ENCODE measurements around the gene ERBB4.
A peak's percentile ranks its signal among the peaks of the same experiment; 100 is the strongest.
"Not testable (repeated sequence)": the region's sequence is repeated elsewhere in the genome, so short reads cannot be mapped to it uniquely, and the experiment has no call there.

ERBB4 gene

GRCh38 chr2:211673133-211673905, 865.3 kb downstream of the ERBB4 start:
- DNase-seq: no peak

DNA sequence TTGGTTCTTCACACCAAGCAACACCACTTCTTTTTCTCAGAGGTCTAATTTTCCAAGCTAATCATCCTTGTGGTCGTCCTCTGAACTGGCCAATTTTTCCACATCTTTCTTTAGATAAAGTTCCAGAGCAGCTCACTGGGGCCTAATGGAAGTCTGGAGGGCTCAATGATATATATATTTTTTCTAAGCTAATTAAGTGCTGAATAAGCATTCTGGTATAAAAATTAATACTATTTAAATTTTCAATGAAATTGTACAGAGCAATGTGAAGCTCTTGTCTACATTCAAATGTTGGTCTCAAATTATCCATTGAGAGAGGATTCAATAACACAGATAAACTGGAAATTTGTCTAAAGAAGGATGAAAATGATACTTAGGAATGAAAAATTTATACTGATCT, 866.6 kb downstream of the ERBB4 start:
- DNase-seq: no peak

GRCh38 chr2:211665299-211665698, 873.3 kb downstream of the ERBB4 start:
- DNase-seq: no peak

DNA sequence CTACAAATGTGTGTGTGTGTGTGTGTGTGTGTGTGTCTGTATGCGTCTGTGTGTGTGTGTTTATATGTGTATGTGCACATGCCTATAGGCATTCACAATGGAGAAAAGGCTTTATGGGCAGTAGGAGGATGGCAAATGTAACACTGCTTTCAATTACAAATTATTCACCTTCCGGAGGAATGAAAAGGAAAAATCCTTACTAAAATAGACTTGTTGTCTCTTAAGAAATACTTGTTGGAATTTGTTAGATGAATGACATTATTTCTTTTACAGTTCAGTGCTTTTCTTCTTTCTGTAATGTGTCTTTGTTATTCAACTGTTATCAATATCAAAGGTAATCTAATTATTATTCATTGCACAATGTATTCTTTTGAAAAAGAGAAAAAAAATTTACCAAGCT, 874.3 kb downstream of the ERBB4 start:
- DNase-seq: no peak

DNA sequence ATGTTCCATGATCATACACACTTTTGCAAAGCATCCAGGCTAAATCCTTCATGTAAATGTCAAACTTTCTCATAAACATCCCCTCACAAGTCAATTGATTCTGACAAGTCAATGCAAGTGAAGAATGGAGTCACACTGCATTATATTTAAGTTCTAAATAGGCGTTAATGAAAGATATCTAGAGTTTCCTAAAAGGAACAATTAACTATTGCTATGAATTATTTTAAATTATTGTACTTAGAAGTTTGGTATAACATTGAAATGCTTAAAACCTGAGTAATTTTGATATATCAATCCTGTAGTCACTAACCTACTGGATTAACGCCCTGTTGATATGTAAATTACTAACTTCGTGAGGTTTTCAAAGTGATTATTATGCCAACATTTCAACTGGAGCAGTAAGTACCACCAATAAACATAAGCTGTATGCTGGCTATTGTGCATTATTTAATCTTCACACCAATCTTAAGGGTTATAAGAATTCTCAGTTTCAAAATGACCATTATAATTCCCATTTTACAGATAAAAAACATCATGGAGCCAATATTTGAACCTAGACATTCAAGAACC, 884.3 kb downstream of the ERBB4 start:
- no peak for DNase-seq

GRCh38 chr2:211652327-211652726, 886.3 kb downstream of the ERBB4 start:
- DNase-seq: no peak

DNA sequence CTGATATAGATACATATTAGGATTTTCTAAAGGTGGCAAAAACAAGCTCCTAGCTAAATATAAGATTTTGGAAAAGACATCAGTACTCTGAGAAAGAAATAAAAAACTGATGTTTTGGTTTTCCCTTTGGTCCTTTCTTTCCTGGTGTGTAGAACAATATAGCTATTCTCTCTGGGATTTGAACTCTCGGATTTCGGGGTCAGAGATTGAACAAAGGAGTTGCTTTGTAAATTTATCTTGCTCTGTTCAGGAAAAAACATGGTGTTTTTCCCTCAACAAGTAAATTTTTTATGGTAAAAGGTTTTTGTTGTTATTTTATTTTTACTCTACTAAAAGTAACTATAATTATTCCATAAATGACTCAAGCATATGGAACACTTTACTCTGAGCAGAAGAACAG, 889.3 kb downstream of the ERBB4 start:
- no peak for DNase-seq

DNA sequence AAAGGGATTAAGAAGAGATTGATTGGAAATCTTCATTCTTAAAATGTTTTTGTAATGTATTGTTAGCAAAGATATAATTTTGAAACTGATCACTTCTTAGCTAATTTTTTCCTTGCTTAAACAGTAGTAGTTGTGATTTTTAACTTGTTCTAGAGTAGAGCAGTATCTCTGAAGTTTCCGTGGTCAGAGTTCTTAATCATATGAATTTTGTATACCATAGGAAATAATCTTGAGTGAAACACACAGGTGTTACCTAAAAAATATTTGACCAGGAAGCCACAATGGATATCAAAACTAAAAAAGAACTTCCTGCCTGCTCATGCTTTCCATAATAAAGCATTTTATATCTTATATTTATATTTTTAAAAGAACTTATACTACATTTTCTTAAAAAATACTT, 907.1 kb downstream of the ERBB4 start:
- DNase-seq: no peak

DNA sequence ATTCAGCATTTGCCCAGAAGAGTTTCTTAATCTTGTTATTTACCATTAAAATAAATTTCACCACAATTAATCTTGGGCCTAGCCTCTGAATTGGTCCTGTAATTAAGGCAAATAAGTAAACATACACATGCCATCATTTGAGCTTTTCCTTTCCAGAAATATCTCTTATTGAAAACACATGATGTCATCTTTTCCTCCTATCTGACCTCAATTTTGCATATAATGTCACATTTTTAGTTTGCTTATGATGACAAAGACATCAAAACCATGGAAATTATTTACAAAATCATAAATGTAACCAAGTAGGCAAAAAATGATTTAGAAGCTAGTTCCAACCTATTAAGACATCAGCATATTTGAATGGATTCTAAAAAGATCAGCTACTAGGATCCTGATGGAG, 915.5 kb downstream of the ERBB4 start:
- DNase-seq: no peak

GRCh38 chr2:211620986-211621385, 917.6 kb downstream of the ERBB4 start:
- no peak for DNase-seq

- DNase-seq: no peak
These were observed 920.8 kb downstream of the ERBB4 start for GRCh38 chr2:211617803-211618202.

- no peak for DNase-seq
These were observed 927.0 kb downstream of the ERBB4 start for GRCh38 chr2:211611621-211612020.

DNA sequence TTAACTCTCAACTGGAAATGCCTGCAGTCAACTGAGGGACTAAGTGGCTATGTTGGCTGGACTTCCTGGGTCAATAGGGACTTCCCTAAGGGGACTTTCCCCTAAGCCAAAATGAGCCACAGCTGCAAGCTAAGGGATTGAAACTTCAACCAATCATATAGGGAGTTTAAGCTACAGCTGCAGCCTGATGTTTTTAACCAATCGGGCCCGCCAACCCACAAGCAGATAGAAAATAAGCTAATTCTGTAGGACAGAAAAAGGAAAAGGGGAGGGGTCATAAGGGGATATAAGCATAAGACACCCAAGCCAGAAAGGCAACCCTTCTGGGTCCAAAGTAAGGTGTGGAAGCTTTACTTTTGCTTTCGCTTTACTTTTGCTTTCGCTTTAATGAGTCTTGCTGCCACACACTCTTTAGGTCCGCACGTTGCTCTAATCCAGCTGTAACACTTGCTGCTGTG, 927.5 kb downstream of the ERBB4 start:
- DNase-seq: peak; percentile 24 to 28

DNA sequence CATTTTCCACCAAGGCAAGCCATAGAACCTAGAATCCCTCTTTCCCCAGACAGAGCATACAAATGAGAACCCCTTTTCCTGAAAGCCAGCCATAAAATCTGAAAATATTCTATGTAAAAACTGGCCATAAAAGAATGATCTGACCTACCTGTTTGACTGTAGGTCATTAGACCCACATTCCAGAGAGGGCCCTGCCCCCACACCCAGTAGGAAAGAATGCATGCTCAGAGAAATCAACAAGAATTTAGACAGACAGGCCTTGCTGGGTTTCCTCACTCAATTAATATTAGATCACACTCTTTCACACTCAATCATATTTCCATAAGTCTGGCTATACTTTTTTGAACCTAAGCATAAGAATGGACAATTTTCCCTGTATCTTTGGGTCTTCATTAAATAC, 929.5 kb downstream of the ERBB4 start:
- no peak for DNase-seq

GRCh38 chr2:211599146-211599545, 939.5 kb downstream of the ERBB4 start:
- DNase-seq: no peak

DNA sequence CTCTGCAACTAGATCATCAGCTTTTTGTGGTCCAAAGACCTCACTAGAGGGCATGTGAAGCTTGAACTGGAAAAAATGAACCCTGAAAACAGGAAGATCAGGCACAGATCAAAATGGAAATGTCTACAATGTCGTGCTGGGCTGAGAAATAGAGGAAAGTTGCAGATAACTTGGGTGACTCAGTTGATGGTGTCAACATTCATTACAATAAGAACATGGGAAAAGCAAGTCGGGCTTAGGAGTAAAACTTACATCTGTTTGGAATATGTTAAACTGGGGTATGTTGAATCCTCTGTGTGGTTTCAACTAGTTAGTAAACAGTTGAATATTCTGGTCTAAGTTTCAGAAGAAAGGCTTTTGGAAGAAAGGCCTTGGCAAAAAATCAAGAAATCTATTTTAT, 940.4 kb downstream of the ERBB4 start:
- no peak for DNase-seq

- DNase-seq: not testable (repeated sequence)
These were observed 946.6 kb downstream of the ERBB4 start for GRCh38 chr2:211592006-211592405.

DNA sequence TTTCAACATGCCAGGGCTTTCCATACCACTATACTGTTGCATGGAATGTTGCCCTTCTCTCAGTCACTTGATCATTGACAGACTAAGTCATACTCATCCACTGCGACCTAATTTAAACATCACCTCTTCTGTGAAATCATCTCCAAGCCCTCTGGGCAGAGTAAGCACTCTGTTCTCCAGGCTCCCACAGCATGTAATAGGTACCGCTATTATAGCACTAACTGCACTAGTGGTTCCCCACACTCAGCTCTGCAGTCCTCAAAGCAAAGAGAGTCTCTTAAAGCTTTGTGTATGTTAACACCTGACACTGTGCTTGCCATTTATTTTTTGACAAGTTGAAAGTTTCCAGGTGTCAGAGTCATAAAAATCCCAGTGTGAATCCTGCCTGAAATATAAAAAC, 947.2 kb downstream of the ERBB4 start:
- DNase-seq: no peak

- DNase-seq: no peak
These were observed 970.2 kb downstream of the ERBB4 start for GRCh38 chr2:211568439-211568838.

GRCh38 chr2:211564441-211564840, 974.2 kb downstream of the ERBB4 start:
- no peak for DNase-seq

GRCh38 chr2:211545582-211545981, 993.0 kb downstream of the ERBB4 start:
- DNase-seq: no peak

- DNase-seq: no peak
These were observed 1004.0 kb downstream of the ERBB4 start for GRCh38 chr2:211534632-211535031.

DNA sequence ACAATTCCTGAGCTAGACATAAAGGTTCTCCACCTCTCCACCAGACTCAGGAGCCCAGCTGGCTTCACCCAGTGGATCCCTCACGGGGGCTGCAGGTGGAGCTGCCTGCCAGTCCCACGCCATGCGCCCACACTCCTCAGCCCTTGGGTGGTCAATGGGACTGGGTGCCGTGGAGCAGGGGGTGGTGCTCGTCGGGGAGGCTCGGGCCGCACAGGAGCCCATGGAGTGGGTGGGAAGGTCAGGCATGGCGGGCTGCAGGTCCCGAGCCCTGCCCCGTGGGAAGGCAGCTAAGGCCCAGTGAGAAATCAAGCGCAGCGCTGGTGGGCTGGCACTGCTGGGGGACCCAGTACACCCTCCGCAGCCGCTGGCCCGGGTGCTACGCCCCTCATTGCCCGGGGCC, 1014.4 kb downstream of the ERBB4 start:
- not testable (repeated sequence) for DNase-seq

DNA sequence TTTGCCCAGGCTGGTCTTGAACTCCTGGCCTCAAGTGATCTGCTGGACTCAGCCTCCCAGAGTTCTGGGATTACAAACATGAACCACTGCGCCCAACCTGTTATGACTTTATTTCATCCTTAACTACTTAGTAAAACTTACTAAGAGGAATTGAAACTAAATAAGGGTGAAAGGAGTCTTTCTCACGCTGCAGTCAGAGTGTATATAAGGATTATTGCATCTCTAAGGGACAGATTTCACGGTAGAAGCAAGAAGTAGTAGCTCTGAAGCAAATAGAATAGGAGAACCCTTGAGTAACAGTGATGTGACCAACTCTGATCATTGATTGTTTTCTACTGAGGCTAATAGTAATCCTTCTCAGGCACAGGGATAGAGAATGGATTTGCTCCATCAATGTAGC, 1022.1 kb downstream of the ERBB4 start:
- no peak for DNase-seq

DNA sequence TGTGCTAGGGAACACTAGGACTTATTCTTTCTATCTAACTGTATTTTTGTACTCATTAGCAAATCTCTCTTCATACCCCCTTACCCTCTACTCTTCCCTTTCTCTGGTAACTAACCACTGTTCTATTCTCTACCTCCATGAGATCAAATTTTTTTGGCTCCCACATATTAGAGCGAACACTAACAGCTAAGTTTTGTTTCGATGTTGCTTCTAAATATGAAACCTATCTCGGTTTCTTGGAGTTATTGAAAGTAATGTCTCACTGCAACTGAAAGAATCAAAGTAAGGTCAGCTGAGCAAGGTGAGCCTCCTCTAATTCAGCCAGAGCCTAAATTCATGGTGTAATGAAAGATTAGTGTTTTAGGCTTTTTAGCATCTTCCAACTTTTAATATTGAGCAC, 1024.6 kb downstream of the ERBB4 start:
- no peak for DNase-seq
